ENCODE measurements around the gene ARL14EPL.

Gene ARL14EPL

GRCh38 chr5:116032094-116032517 is at the start of gene ARL14EPL:
Gene ARL14EPL (plus strand): TSS chr5:116032472. CDS start chr5:116051466, 18,994 bp downstream.
- DNase-seq = peak; percentile 22

DNA sequence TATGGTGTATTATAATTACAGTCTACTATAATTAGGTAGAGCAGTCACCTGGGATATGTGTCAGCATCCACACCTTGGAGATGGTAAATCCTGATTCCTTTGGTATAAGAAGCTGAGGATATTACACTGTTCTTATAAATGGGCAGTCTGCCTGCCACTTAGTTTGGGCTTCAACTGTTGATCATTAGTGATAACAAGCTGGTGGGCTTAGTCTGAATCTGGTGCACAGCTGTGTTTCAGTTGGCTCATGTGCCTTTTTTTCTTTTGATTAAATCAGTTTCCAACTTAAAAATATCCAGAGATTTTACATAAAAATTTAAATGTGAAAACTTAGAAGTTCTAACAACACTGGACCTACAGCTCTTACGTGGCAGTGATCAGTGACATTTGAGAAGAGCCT is 48.8 kb upstream of the ARL14EPL start:
- no peak for DNase-seq

GRCh38 chr5:115985802-115986757 is 46.2 kb upstream of the ARL14EPL start:
- no peak for DNase-seq

- no peak for DNase-seq
Observed at GRCh38 chr5:115988002-115988401, 44.3 kb upstream of the ARL14EPL start.

GRCh38 chr5:115992848-115993350 is 39.4 kb upstream of the ARL14EPL start:
- DNase-seq = no peak

- no peak for DNase-seq
Observed at GRCh38 chr5:115995351-115995750, 36.9 kb upstream of the ARL14EPL start.

DNA sequence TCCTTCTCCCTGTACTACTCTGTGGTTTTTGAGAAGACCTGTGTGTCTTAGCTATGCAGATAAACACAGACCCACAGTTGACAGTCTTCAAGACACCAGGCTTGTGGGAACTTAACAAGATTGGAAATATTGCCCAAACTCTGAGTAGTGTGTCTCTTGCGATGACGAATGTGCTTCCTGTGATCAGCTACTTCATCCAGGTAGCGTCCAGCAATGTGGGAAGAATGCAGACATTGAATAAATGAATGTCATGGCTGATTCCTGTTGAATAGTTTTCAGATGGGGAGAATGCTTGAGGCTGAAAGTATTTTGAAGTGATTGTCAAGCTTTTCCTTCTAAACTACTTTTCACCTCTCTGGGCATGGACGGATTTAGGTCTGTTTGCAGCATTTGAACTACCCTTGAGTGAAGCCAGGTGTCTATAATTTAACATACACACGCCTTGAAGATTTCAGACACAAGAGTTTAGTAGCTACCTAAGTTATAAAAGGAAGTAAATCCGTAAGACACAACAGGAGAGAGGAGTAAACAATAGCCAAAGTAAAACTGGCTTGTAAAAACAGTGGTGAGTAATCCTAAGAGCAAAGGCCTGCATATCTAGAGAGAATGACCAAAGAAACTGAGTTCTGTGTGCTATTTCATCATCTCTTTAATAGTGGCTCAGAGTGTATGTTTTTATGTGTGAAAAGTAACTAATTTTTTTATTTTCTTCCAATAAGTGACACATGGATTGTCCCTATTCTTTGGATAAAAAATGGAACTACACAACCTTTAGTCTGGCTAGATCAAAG is 30.0 kb upstream of the ARL14EPL start:
- peak; percentile 15 for DNase-seq

- DNase-seq = no peak
Observed at GRCh38 chr5:116004248-116004647, 28.0 kb upstream of the ARL14EPL start.

GRCh38 chr5:116009806-116010205 is 22.5 kb upstream of the ARL14EPL start:
- DNase-seq = no peak

DNA sequence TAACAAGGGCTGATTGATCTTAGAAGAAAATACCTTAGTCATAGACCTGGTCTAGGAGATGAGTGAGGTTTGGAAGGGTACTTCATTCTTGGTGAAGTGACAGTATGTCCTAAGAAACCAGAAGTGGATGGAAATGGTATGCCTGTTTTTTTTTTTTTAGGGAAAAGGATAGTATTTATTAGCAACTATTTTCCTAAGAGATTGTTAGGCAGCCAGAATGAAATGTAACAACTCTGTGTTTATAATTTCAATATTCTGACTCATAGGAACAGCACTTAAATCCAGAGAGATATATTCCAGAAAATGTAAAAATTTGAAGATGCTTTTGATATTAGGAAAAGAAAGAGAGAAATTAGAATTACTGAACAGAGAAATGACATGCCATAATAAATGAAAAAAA is 21.2 kb upstream of the ARL14EPL start:
- DNase-seq = no peak

GRCh38 chr5:116013207-116013785 is 19.0 kb upstream of the ARL14EPL start:
- no peak for DNase-seq

DNA sequence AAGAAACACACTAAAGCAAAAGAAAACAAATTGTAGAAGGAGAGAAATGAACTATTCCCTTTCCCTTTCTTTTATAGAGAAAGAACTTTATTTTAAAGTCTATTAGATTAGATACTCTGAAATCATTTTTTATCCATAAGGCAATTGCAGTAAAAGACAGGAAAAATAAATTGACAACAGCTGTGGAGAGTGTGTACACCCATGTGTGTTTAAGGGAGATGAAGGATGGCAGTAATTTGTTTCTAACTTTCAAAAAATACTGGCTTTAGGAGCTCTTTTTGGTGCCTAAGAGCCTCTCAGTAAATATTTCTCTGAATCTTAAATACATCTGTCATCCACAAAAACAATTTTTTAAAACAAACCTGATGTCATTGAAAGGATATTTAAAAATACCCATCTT is 18.3 kb upstream of the ARL14EPL start:
- no peak for DNase-seq

GRCh38 chr5:116023619-116024018 is 8.7 kb upstream of the ARL14EPL start:
- no peak for DNase-seq

- DNase-seq = no peak
Observed at GRCh38 chr5:116025866-116026265, 6.4 kb upstream of the ARL14EPL start.

GRCh38 chr5:116032991-116033390 is 719 bp downstream of the ARL14EPL start:
- no peak for DNase-seq

DNA sequence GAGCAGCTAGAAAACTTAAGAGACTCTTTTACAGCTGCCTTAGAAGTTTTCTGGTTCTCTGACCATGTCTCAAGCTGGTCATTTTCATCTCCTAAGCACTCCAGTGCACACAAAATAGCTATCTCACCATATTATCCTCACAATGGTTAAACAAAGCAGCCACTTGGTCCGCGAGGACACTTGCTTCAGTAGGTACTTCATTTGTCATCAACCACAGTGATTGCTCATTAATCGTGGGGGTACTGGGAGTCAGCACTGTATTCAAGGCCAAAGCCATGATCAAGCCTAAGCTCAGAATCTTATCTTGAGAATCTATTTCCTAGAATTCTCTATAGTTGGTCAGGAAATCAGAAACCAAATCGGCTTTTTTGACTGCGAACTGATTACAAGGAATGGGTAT is 2.9 kb downstream of the ARL14EPL start:
- DNase-seq = no peak

DNA sequence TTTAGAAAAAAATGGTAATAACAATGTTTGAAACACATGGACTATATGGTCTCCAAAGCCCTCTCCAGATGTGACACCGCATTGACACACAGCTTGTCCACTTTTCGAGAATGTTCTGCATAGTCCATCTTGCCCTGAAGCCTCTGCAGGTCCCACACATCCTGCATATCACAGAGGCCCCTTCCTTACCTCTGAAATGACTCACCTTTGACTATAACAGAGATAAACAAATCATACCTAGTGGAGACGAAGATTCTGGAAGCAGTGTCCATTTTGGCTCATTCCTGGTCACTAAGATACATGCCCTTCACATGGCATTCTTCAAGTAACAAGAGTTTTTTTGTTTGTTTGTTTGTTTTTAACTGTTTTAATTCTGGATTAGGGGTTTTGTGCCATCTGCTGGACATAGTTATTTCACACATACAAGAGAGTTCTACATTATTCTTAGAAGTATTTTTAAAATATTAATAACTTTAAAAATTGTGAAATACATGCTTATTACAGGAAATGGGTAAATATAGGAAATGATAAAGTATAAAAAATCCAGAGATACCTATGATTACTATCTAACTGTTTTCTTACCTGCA is 5.1 kb downstream of the ARL14EPL start:
- peak; percentile 0 for DNase-seq

DNA sequence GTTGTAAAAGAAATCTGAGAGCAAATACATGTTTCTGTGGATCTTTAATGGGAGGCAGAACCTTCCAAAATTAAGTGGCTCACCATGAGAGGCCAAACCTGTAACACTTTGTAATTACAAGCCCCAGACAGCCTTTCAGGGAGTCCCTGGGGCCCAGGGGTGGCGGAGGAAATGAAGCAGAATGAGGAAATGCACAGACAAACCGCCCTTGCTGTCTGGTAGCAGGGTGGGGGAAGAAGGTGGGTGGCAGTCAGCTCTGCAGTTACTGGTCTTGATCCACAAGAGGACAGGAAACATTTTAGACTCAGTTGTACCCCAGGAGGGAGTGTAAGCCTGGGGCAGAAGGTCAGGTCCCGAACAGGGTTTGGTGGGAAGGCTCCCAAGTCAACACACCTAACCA is 6.5 kb downstream of the ARL14EPL start:
- DNase-seq = no peak

- no peak for DNase-seq
Observed at GRCh38 chr5:116042375-116042774, 10.1 kb downstream of the ARL14EPL start.

- no peak for DNase-seq
Observed at GRCh38 chr5:116044073-116044472, 11.8 kb downstream of the ARL14EPL start.

- no peak for DNase-seq
Observed at GRCh38 chr5:116045821-116046220, 13.5 kb downstream of the ARL14EPL start.

DNA sequence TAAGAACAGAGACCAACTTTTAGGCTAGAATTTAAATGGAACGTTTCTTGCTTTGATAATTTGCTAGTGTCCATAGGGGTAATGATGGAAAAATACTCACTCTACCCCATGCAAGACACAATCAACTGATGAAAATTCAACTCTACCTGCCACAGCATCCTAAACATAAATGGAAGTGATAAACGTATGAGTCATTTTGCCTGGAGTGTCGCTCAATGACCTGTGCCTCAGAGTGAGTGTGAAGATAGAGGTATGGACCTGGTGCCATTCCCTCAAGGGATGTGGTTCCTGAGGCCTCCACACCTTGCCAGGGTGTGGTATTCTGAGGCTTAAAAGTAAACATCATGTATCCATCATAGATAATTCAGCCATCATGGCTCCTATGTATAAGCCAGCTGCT is 14.0 kb downstream of the ARL14EPL start:
- DNase-seq = no peak

DNA sequence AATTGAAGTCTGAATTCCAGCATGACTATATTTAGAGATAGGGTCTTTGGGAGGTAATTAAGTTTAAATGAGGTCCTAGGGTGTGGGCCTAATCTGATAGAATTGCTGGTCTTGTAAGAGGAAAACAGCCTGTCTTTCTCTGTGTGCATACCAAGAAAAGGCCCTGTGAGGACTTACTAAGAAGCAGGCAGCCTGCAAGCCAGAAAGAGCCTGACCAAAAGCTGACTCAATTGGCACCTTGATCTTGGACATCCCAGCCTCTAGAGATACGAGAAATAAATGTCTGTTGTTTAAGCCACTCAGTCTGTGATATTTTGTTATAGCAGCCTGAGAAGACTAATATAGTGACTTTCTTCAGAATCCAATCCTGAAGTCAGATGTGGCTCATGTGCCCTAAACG is 14.6 kb downstream of the ARL14EPL start:
- DNase-seq = no peak
